HG03442 (cell line): ENCODE measurements around the gene SLC4A8.
A peak's percentile ranks its signal among the peaks of the same experiment; 100 is the strongest.

ENCODE experiments used
- ATAC-seq: cut with Tn5 transposase; IDR thresholded peaks from one replicate; pipeline ENCODE4 v1.9.1; 2021; ENCODE audit warnings: mild to moderate bottlenecking, moderate library complexity; ENCODE audit not compliant: unreplicated experiment

The SLC4A8 gene

GRCh38 chr12:51424662-51425539 is at the start of gene SLC4A8:
Gene SLC4A8, plus strand, starts transcription at chr12:51424831. Its CDS starts 157 bp downstream, at chr12:51424988.
- peak; percentile 82 for ATAC-seq

DNA sequence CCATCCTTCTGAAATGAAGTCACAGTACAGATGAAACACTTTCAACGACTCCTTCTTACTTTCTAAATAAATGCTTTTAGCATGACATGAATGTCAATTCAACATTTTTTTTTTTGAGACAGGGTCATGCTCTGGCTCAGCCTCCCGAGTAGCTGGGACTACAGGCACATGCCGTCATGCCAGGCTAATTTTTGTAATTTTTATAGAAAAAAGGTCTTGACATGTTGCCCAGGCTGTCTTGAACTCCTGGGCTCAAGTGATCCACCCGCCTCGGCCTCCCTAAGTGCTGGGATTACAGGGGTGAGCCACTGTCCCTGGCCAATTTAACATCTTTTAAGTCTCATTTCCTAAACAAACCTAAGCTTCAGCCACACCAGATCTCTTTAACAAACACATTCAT is 49.8 kb upstream of the SLC4A8 start:
- ATAC-seq: no peak

GRCh38 chr12:51377099-51377984 is 47.3 kb upstream of the SLC4A8 start:
- no peak for ATAC-seq

- no peak for ATAC-seq
Observed at GRCh38 chr12:51378749-51379148, 45.9 kb upstream of the SLC4A8 start.

GRCh38 chr12:51379571-51379970 is 45.1 kb upstream of the SLC4A8 start:
- ATAC-seq: no peak

DNA sequence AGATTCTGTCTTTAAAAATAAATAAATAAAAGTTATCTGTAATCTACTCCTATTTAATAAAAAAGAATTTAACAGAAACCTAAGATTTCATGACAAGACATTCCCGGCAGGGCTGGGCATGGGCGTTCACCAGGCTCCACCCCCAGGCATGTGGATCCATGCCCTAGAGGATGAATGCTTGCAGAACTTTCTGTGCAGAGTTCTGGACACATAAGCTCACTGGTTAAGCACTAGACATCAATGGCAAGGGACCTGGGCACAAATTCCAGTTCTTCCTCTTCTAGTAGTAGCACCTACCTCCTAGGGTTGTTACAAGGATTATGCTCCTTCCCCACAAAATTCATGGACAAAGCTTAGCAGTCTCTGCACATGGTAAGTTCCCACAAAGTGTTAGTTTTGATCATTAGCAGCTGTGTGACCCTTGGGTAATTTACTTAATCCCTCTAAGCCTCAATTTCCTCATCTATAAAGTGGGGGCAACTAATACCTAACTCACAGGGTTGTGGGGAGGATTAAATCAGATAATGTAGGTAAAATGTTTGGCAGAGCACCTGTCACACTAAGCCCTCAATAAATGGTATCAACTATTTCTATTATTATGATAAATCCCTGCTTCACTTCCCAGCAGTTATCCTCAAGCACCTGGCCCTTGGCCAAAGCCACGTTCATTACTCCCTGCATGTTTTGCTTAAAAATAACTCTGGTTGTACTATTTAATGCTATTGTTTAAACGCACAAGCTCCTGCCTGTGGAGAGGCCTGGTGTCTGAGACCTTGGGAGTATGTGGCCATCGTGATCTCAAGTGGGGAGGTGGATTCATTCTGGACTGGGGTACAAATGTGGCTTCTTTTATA is 43.2 kb upstream of the SLC4A8 start:
- no peak for ATAC-seq

DNA sequence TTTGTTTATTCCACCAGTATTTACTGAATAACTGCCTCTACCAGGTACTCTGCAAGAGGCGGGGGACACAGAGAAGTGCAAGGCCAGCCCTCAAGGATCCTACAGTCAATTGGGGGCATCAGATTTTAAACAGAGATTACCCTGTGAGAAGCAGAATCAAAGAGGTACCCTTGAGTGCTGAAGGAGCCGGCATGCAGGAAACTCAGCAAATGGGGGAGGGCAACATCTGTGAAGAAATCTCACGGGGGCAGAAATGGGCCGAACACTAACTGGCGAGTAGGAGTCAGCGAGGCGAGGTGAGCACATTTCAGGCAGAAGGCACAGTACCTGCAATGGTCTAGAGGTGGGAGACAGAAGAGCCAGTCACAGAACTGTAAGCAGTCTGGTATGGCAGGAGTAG is 42.5 kb upstream of the SLC4A8 start:
- no peak for ATAC-seq

GRCh38 chr12:51383269-51383905 is 41.2 kb upstream of the SLC4A8 start:
- ATAC-seq: no peak

DNA sequence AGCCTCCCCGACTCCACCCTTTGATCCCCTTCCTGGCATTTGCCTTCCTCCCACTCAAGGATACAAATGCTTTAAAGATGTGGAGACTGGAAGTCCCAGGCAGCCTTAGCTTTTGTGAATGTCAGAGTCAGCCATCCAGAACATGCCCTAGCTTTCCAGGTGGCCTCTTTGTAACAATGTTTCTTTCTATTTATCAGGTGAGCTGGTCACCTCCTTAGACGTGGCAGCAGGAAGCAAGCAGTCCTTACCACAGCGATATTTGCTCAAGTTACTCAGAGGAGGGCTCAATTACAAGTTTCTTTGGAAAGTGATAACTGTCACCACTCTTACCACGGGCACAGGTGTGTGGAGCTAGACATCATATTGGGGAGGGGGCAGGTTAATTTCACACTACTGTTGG is 38.3 kb upstream of the SLC4A8 start:
- ATAC-seq: no peak

DNA sequence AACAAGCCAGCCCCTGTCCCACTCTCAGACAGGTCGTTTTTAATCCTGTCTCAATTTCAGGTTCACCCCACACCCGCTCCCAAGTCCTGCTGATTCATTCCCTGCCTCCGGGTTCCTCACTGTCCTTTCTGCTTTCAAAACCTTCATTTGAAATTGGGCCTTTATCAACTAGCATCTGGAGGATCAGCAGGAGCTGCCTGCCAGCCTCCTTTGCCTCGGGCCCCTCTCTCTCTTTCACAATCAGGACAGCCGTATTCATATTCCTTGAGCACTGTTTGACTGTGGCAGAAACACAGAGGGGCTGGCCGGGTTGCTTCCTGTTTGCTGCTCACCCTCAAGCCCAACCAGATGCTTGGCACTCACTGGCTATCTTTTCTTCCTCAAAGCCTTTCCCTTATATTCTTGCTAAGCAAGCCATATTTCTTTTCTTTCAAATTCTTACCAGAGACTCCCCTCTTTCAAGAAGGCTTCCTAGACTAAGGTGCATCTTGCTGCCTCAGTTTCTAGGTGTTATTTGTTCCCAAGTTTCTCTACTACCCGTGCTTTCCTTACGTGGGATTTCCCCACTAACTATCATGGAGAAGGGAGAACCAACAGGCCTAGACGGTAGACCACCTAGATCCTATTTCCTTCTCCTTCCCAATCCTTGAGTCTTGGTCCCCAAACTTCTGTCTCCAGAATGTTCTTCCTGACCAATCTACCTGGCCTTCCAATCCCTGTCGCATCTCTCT is 36.4 kb upstream of the SLC4A8 start:
- ATAC-seq: no peak

DNA sequence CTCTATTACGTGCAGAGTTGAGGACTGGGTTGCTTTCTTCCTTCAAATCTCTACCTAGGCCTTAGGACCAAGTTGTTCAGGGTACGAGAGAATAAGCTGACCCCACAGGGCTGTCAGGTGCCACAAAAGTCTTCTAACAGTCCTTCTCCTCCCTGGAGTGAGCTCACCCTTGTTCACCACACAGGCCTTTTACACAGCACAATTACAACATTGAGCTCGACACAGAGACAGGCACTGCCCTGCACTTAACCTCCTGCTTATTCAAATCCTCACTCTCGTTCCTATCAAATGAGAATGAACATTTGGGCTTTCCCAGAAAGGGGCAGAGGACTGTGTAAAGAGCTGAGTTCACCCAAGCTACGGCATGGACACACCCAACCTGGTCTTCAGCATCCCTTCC is 35.8 kb upstream of the SLC4A8 start:
- no peak for ATAC-seq

DNA sequence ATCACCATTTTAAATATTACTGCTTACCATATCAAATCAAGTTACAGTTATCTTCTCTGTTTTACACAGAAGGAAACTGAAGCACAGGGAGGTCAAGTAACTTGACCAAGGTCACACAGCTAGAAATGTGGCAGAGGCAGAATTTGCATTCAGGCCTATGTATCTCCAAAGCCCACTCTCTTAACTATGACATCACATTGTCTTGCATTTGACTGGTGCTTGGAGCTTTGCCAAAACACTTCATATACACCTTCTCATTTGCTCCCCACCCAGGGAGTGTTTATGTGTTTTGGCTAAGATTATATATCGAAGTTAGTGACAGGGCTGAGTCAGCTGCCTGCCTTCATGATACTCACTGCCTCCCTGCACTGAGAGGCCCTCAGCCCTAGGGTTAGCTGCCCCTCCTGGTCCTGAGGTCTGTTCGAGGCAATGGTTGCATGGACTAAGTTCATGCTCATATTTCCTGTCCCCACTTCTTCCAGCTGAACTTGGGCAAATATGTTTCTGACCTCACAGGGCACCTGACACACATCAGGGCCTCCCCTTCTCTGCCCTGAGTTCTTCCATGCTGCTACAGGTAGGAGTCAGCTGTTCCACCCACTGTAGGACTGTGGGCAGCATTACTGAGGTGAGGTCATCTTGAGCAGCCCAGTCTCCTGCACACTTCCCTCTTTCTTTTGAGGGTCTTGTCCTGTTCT is 35.2 kb upstream of the SLC4A8 start:
- no peak for ATAC-seq

DNA sequence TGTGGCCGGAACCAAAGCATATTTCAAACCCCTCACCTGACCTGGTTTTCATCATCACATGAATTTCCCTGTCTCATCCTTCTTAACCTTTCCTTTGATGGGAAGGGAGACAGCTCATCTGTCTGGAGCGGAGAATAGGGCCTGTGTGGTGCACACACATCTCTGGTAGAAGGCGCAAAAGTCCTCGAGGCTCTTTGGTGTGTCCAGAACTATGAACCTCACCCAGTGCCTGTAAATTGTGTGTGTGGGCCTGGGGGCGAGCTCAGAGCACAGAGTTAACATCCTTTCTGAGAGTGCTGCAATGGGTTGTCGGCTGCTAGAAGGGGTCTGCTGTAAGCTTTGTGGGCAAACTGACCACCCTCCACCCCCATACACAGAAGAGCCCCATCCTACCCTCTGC is 34.2 kb upstream of the SLC4A8 start:
- ATAC-seq: no peak

- ATAC-seq: no peak
Observed at GRCh38 chr12:51390891-51391282, 33.7 kb upstream of the SLC4A8 start.

- peak; percentile 41 for ATAC-seq
Observed at GRCh38 chr12:51391283-51392123, 33.1 kb upstream of the SLC4A8 start, which contains the start of gene GALNT6. Gene GALNT6, minus strand, starts transcription at chr12:51391406. Its CDS starts 11,625 bp downstream, at chr12:51379781.

GRCh38 chr12:51392556-51393237 is 31.9 kb upstream of the SLC4A8 start:
- no peak for ATAC-seq

- no peak for ATAC-seq
Observed at GRCh38 chr12:51393676-51394545, 30.7 kb upstream of the SLC4A8 start.
